ENCODE data around the gene IL4I1. TPM values are rescaled to one million over a fixed set of nuclear protein-coding genes. Genes with fewer than 3 reads are reported as not detected.

Gene IL4I1
- total RNA-seq, 2 experiments from 2014 or later: 3.7 to 4.2 TPM

- POLR2A ChIA-PET: no interaction called here
- peaks cover 3% of the 10 kb centered on the region for H3K27me3 Mint-ChIP-seq
- H3K4me3 Mint-ChIP-seq: no peak overlapping the region
- DNase-seq: no peak
- no peak overlapping the region for H3K27ac Mint-ChIP-seq
- CTCF ChIA-PET: interaction anchor here (1.4 to 2.0 kb wide), 4 partner anchors 16 to 95 kb away, joined by 3 to 8 read pairs (median 4); partner anchors contain the start of genes ATF5 and NUP62
- peaks cover 11% of the 10 kb centered on the region for H3K36me3 Mint-ChIP-seq (ENCODE audit: low read depth)
- H3K9me3 Mint-ChIP-seq: no peaks in the 10 kb centered on the region
- peaks cover 13% of the 10 kb centered on the region for H3K4me1 Mint-ChIP-seq
Observed at GRCh38 chr19:49889038-49889686, 7.5 kb downstream of the IL4I1 start.

DNA sequence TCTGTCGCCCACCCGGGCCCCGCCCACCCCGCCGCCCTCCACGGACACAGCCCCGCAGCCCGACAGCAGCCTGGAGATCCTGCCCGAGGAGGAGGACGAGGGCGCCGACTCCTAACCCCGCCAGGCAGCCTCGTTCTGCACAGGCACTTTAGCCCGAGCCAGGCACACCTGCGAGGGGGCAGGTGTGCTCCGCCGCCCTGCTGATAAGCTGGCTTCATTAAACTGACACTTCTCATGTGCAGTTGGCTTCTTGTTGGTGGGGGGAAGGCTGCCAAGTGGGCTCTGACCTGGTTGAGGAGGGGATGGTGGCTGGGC is 8.2 kb downstream of the IL4I1 start:
- Mint-ChIP-seq H3K4me3 (no peak overlapping the region), H3K27me3 (peaks cover 3% of the 10 kb centered on the region), H3K36me3 (ENCODE audit: low read depth) (peaks cover 14% of the 10 kb centered on the region), H3K27ac (no peak overlapping the region), H3K4me1 (peaks cover 13% of the 10 kb centered on the region), H3K9me3 (no peaks in the 10 kb centered on the region)
- ChIA-PET CTCF (no interaction called here), POLR2A (no interaction called here)
- DNase-seq: no peak

GRCh38 chr19:49887665-49888509 is 8.8 kb downstream of the IL4I1 start:
- DNase-seq: no peak

GRCh38 chr19:49887037-49887664 is 9.5 kb downstream of the IL4I1 start:
- Mint-ChIP-seq H3K4me1 (peaks cover 15% of the 10 kb centered on the region), H3K27ac (no peak overlapping the region), H3K27me3 (no peaks in the 10 kb centered on the region), H3K9me3 (no peaks in the 10 kb centered on the region), H3K36me3 (ENCODE audit: low read depth) (peaks cover 25% of the 10 kb centered on the region), H3K4me3 (no peak overlapping the region)
- ChIA-PET POLR2A (no interaction called here), CTCF (no interaction called here)
- DNase-seq: no peak

More at GRCh38 chr19:49887665-49888509, 8.8 kb downstream of the IL4I1 start:
- peaks cover 15% of the 10 kb centered on the region for H3K4me1 Mint-ChIP-seq
- H3K9me3 Mint-ChIP-seq: no peaks in the 10 kb centered on the region
- POLR2A ChIA-PET: no interaction called here
- peaks cover 3% of the 10 kb centered on the region for H3K27me3 Mint-ChIP-seq
- H3K36me3 Mint-ChIP-seq (ENCODE audit: low read depth): peaks cover 19% of the 10 kb centered on the region
- CTCF ChIA-PET: no interaction called here
- no peak overlapping the region for H3K27ac Mint-ChIP-seq
- no peak overlapping the region for H3K4me3 Mint-ChIP-seq

DNA sequence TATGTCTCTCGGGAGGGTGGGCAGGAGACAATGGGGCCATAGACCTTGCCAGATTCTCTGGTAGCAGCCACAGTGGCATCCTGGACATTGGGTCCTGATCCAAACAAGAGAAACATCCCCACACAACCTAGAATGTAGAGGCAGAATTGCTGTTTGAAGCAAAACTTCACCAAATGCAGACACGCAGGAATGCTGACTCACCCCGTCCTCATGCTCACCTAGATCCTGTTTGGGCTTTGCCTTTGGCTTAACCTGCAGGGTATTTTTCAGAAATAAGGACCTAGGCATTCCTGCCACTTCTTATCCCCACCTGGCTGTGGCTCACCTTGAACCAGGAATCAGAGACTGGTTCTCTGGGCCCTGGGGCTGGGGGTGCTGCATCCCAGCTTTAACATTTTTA is 11.9 kb downstream of the IL4I1 start:
- CTCF ChIA-PET: no interaction called here
- Mint-ChIP-seq H3K4me3 (no peak overlapping the region), H3K9me3 (no peaks in the 10 kb centered on the region), H3K36me3 (ENCODE audit: low read depth) (peaks cover 35% of the 10 kb centered on the region), H3K27me3 (no peaks in the 10 kb centered on the region), H3K27ac (no peak overlapping the region), H3K4me1 (peaks cover 4% of the 10 kb centered on the region)
- POLR2A ChIA-PET: no interaction called here
- no peak for DNase-seq

- Mint-ChIP-seq H3K4me3 (no peak overlapping the region), H3K27me3 (no peaks in the 10 kb centered on the region), H3K27ac (no peak overlapping the region), H3K4me1 (peaks cover 8% of the 10 kb centered on the region), H3K36me3 (ENCODE audit: low read depth) (peaks cover 39% of the 10 kb centered on the region), H3K9me3 (no peaks in the 10 kb centered on the region)
- POLR2A ChIA-PET: no interaction called here
- CTCF ChIA-PET: no interaction called here
- DNase-seq: no peak
Observed at GRCh38 chr19:49884109-49884508, 12.6 kb downstream of the IL4I1 start.

DNA sequence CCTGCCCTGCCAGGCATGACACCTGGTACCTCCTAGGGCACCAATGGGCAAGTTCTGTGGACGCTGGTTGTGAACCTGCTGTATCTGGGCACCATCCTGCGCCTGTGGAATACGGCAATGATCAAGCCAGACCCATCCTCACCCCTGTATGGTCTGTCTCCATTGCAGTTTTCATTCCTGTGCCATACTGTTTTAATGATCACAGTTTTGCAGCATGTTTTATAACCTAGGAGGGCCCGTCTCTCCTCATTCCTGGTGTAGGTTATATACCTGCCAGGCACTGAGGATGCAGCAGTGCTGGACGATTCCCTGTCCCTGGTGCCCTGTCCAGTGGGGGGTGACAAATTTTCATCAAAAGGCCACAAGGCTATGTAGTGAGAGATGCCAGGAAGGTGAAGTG is 13.6 kb downstream of the IL4I1 start:
- no peak overlapping the region for H3K4me3 Mint-ChIP-seq
- ChIA-PET POLR2A (no interaction called here), CTCF (interaction anchor here (1.0 to 1.2 kb wide), 2 partner anchors 12 to 22 kb away, joined by 3 to 6 read pairs; no protein-coding TSS in a partner anchor)
- no peak for DNase-seq
- H3K36me3 Mint-ChIP-seq (ENCODE audit: low read depth): peaks cover 42% of the 10 kb centered on the region
- H3K4me1 Mint-ChIP-seq: peaks cover 15% of the 10 kb centered on the region
- no peaks in the 10 kb centered on the region for H3K9me3 Mint-ChIP-seq
- no peak overlapping the region for H3K27ac Mint-ChIP-seq
- no peaks in the 10 kb centered on the region for H3K27me3 Mint-ChIP-seq

GRCh38 chr19:49882643-49883042 is 14.0 kb downstream of the IL4I1 start:
- POLR2A ChIA-PET: no interaction called here
- no peak overlapping the region for H3K27ac Mint-ChIP-seq
- H3K36me3 Mint-ChIP-seq (ENCODE audit: low read depth): peaks cover 42% of the 10 kb centered on the region
- no peaks in the 10 kb centered on the region for H3K9me3 Mint-ChIP-seq
- CTCF ChIA-PET: interaction anchor here (1.0 to 1.2 kb wide), 2 partner anchors 12 to 23 kb away, joined by 3 to 6 read pairs; no protein-coding TSS in a partner anchor
- H3K27me3 Mint-ChIP-seq: no peaks in the 10 kb centered on the region
- H3K4me3 Mint-ChIP-seq: no peak overlapping the region
- no peak for DNase-seq
- H3K4me1 Mint-ChIP-seq: peaks cover 19% of the 10 kb centered on the region

- H3K4me3 Mint-ChIP-seq: no peak overlapping the region
- CTCF ChIA-PET: interaction anchor here (0.6 to 1.4 kb wide), 4 partner anchors 13 to 700 kb away, joined by 3 to 6 read pairs (median 4); no protein-coding TSS in a partner anchor
- no peak for DNase-seq
- H3K4me1 Mint-ChIP-seq: peaks cover 19% of the 10 kb centered on the region
- H3K36me3 Mint-ChIP-seq (ENCODE audit: low read depth): peaks cover 42% of the 10 kb centered on the region
- no peaks in the 10 kb centered on the region for H3K9me3 Mint-ChIP-seq
- H3K27me3 Mint-ChIP-seq: no peaks in the 10 kb centered on the region
- H3K27ac Mint-ChIP-seq: no peak overlapping the region
- POLR2A ChIA-PET: no interaction called here
Observed at GRCh38 chr19:49881672-49882394, 14.9 kb downstream of the IL4I1 start.

- ChIA-PET CTCF (interaction anchor here (1.4 kb wide), 1 partner anchor 13 kb away, joined by 4 read pairs; no protein-coding TSS in a partner anchor), POLR2A (no interaction called here)
Observed at GRCh38 chr19:49881186-49881585, 15.5 kb downstream of the IL4I1 start.

GRCh38 chr19:49880162-49880869 is 16.4 kb downstream of the IL4I1 start:
- Mint-ChIP-seq H3K9me3 (no peaks in the 10 kb centered on the region), H3K36me3 (ENCODE audit: low read depth) (peaks cover 40% of the 10 kb centered on the region), H3K27me3 (no peaks in the 10 kb centered on the region), H3K27ac (peak overlapping the region; percentile 41), H3K4me1 (peaks cover 23% of the 10 kb centered on the region), H3K4me3 (no peak overlapping the region)
- ChIA-PET CTCF (interaction anchor here (1.4 kb wide), 1 partner anchor 14 kb away, joined by 4 read pairs; no protein-coding TSS in a partner anchor), POLR2A (no interaction called here)
- no peak for DNase-seq

More at GRCh38 chr19:49881186-49881585, 15.5 kb downstream of the IL4I1 start:
- H3K27ac Mint-ChIP-seq: peak overlapping the region; percentile 13
- peaks cover 42% of the 10 kb centered on the region for H3K36me3 Mint-ChIP-seq (ENCODE audit: low read depth)
- H3K9me3 Mint-ChIP-seq: no peaks in the 10 kb centered on the region
- no peak for DNase-seq
- no peak overlapping the region for H3K4me3 Mint-ChIP-seq
- H3K27me3 Mint-ChIP-seq: no peaks in the 10 kb centered on the region
- peaks cover 19% of the 10 kb centered on the region for H3K4me1 Mint-ChIP-seq

Data from activated CD4-positive, alpha-beta T cell treated with anti-CD3 and anti-CD28 coated beads, Interleukin-2, amount 10 ng/mL, durations not matched to agents 7 days and 5 days (primary cell).